Tongue (tissue), 2 donors: ENCODE data around the gene TENT5D. TPM values are rescaled to one million over a fixed set of nuclear protein-coding genes. Genes with fewer than 3 reads are reported as not detected.
"Not testable (repeated sequence)": the region's sequence is repeated elsewhere in the genome, so short reads cannot be mapped to it uniquely, and the experiment has no call there.

Experiments used
- DNase-seq: peaks from one replicate; pipeline ENCODE4 v3.0.0-alpha.2; 2015
- total RNA-seq: library from RNA; depleted of rRNA; stranded (reverse); fragments of >200 nt; gene quantifications from one replicate; pipeline ENCODE4 v1.2.3, GENCODE V29; 2014

TENT5D gene
- total RNA-seq, result not detected

DNA sequence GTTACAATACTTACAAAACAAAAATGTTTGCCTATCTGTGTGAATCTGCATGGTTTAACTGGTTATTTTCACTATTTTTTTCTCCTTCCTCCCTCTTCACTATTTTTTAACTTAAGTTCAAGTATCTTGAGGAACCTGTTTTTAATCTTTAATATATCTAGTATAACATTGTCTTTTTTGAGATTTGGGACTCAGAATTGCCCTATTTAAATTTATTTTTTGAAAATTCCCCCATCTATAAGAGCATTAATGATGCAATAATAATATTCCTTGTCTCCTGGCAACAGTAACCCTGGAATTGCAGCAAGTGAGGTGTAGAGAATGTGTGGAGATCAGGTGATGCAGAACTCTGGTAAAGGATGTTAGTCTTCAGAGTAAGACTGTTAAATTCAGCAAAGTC is at the start of gene TENT5D:
Gene TENT5D, plus strand, starts transcription at position 301 of the 400 bp plus-strand sequence. CDS start 22,093 bp downstream, outside the sequence.
- no peak for DNase-seq

DNA sequence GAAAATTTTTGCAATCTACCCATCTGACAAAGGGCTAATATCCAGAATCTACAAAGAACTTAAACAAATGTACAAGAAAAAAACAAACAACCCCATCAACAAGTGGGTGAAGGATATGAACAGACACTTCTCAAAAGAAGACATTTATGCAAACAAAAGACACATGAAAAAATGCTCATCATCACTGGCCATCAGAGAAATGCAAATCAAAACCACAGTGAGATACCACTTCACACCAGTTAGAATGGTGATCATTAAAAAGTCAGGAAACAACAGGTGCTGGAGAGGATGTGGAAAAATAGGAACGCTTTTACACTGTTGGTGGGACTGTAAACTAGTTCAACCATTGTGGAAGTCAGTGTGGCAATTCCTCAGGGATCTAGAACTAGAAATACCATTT is 34.6 kb upstream of the TENT5D start:
- not testable (repeated sequence) for DNase-seq

DNA sequence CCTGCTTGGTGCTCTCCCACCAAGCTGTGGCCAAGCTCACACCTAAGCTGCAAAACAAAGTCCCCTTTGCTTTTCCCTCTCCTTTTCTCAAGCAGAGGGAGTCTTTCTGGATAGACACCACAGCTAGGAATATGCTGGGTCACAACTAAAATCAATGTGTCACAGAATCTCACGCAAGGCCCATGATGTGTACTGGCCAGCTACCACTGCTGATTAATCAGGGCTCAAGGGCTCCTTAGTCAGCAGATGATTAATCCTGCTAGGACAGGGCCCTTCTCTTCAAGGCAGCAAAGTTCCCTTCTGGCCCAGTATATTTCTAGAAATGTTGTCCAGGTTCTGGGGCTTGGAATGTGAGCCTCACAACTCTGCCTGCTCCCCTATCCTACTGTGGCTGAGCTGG is 32.0 kb upstream of the TENT5D start:
- no peak for DNase-seq

DNA sequence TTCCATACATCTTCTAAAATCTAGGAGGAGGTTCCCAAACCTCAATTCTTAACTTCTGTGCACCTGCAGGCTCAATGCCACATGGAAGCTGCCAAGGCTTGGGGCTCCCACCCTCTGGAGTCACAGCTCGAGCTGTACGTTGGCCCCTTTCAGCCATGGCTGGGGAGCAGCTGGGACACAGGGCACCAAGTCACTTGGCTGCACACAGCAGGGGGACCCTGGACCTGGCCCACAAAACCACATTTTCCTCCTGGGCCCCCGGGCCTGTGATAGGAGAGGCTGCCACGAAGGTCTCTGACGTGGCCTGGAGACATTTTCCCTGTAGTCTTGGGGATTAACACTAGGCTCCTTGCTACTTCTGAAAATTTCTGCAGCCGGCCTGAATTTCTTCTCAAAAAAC is 8.2 kb upstream of the TENT5D start:
- no peak for DNase-seq

DNA sequence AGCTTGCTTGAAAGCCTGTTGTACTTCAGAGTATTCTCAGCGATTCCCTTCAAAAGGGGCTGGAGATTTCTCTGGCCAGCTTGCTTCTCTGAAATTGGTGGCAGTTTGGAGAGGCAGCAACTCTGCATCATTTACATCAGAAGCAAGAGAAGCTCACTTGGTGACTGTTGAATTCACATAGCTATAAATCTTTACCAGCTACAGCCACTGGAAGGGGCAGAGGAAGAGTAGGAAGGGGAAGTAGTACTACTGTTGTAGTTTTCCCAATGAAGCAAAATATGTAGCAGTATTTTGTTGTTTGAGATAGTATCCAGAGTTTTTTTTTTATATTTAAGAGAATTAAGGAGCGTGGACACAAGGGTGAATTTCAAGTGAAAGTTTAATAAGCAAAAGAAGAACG is 2.8 kb downstream of the TENT5D start:
- DNase-seq, result no peak

DNA sequence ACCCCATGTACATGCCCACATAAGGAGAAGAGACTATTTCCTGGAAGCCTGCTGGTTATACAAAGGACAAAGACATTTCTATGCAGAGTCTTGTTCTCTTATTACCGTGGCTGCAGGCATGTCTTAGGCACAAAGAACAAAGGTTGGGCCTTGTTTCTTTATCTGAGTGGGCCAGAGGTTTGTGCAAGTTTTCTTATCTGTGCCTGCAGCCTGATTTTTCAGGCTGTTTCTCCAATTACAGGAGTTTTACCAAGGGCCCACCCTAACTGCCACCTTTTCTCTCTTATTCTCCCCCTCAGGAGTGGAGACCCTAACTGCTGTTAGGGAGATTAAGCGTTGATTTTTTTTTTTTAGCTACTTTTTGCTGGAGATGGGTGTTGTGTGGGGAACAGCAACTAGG is 3.5 kb downstream of the TENT5D start:
- no peak for DNase-seq

DNA sequence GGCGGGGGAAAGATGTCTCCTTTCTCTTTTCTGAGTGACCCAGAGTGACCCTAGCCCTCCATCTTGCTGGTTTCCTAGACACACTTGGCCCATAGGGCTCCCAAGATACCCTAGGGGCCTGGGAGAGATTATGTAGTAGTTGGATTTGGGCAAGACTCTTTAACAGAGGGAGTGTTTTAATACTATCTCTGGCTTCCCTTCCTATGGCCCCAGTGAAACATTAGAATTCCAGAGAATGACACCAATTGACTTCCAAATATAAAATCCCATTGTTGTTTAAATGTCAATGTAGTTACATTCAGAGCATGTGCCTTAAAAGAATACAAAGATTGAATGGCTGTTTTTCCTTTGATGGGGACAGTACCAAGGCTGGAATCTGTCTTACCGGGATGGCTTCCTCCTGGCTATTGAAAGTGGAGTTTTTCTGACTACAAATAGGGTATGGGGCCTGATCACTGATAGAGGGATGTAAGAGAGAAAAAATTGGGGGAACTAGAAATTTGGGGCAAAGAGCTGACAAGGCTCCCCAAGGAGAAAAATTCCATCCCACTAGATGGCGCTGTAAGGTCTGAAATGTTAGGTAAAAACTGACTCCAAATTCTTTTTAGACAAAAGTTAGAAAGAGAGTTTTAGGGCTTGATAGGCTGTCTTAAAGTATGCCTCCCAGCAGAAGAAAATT is 10.7 kb downstream of the TENT5D start:
- no peak for DNase-seq

DNA sequence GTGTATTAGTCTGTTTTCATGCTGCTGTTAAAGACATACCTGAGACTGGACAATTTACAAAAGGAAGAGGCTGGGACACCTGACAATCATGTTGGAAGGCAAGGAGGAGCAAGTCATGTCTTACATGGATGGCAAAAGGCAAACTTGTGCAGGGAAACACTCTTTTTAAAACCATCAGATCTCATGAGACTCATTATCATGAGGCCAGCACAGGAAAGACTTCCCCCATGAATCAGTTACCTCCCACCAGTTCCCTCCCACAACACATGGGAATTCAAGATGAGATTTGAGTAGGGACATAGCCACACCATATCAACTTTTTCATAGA is 11.2 kb downstream of the TENT5D start:
- DNase-seq, result no peak

DNA sequence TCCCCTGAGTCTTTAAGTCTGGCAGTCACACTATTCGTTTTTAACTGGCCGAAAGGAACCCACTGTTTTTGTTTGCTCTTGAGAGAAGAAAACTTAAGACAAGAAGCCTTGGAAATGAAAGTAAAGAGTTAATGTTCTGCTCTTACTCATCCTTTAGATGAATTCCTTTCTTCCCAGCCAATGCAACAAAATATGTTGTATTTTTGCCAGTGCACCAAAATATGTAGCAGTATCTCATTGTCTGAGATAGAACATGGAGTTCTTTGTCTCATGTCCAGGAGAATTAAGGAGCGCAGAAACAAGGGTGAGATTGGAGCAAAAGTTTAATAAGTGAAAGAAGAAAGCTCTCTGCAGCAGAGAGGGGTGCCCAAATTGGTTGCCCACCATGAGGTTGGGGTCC is 12.2 kb downstream of the TENT5D start:
- DNase-seq, result no peak

DNA sequence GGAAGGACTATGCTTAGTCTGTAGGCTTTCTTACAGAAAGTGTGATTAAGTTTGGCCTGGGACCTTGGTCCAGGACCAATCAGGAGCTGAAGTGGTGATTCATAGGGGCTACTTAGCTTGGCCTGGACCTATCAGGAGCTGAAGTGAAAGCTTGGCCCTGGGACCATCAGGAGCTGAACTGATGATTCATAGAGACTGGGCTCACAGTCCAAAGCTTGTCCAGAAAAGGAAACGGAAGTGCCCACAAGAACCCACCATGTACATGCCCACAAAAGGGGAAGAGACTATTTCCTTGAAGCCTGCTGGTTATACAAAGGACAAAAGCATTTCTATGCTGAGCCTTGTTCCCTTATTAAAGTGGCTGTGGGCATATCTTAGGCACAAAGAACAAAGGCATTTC is 12.6 kb downstream of the TENT5D start:
- DNase-seq, result no peak

DNA sequence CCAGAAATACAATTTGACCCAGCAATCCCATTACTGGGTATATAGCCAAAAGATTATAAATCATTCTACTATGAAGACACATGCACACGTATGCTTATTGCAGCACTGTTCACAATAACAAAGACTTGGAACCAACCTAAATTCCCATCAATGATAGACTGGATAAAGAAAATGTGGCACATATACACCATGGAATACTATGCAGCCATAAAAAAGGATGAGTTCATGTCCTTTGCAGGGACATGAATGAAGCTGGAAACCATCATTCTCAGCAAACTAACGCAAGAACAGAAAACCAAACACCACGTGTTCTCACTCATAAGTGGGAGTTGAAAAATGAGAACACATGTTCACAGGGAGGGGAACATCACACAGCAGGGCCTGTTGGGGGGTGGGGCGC is 47.9 kb downstream of the TENT5D start:
- not testable (repeated sequence) for DNase-seq

DNA sequence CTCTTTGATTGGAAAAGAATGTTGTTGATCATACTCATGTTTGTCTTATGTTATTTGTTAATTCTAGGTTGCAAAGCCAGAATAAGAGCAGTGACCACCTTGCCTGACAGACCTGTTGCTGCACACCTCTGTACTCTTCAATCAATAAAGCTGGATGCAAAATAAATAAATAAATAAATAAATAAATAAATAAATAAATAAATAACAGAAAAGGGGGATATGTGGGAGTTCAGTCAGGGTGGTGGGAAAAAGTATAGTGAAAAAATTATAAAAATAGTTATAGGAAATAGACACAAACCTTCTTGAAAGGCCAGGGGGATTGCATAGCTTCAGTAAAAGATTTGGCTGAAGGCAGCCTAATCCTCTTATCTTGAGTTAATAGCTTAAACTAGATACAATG is 51.3 kb downstream of the TENT5D start:
- DNase-seq, result no peak

DNA sequence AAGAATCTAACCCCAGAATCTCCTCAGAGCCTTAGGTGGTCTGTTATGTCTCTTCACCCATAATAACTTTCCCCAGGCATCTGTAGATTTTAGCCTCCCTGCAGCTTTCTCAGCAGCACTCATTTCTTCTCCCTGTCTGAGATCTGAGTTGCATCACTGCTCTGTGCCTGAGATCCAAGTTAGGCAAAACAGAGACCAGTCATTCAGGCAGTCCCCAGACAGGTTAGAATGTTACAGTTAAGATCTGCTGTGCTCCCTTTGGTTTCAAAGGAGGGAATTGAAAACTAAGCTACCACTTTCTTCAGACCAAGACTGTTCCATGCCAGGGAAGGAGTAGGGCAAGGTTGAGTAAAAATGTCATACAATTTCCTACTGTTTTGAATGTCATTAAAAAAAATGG is 65.3 kb downstream of the TENT5D start:
- no peak for DNase-seq

DNA sequence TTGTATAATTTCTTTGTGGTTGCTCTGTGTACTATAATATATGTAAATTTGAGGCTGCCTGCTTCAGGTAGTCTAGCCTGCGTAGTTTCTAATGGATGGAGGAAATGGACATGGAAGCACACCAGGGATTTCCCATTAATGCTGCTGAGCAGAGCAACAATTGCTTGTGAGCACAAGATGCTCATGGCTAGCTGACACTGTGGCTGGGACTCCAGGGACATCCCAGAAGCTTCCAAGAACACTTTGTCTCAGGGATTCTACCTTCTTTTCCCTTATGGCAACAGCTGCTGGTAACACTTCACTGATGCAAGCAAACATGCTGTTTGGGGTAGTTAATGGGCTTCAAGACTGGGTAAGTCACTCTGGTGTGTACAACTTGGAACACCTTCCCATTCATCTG is 66.1 kb downstream of the TENT5D start:
- no peak for DNase-seq

DNA sequence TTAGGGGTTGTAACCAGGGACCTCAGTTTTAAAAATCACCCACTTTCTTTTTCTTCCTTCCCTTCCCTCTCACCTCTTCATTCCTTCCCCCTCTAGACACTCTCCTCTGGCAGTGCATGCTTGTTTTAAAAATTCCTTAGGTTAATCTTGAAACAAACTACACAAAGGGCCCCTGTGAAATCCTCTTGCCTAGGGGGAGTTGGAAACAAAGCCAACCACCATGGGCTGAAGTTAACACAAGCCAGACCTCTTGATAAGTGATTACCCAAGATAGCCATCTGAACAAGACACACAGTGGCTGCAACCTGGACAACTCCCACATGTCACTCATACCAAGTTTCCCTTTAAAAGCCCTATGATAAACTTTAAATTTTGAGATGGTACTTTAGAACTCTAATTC is 68.9 kb downstream of the TENT5D start:
- DNase-seq, result no peak
